Panc1 (cell line): ENCODE measurements around the gene C12orf57. TPM values are rescaled to one million over a fixed set of nuclear protein-coding genes. Genes with fewer than 3 reads are reported as not detected.

ENCODE experiments used
- ATAC-seq: fragments of 200-7000 bp; cut with Tn5 transposase; 2 replicates; pipeline ENCODE4 v1.9.1; 2020; ENCODE audit warnings: mild to moderate bottlenecking, moderate library complexity
- BruUV-seq: library from RNA; stranded (reverse); fragments of 400-500 nt; replicated peaks from 2 replicates; lab custom pipeline; 2021; lab: Mats Ljungman, UMichigan
- CTCF ChIA-PET: fragments of 300-600 bp; sonication (Branson Sonifier 250); formaldehyde crosslinking; loops from one replicate; lab custom pipeline; 2022; ENCODE audit warnings: antibody characterized with exemption; lab: Charles Lee
- POLR2A ChIA-PET: fragments of 300-600 bp; sonication (Branson Sonifier 250); formaldehyde crosslinking; loops from one replicate; lab custom pipeline; 2022; ENCODE audit warnings: antibody characterized with exemption; lab: Charles Lee
- DNase-seq: peaks from one replicate; pipeline ENCODE4 v3.0.0-alpha.2; 2010; ENCODE audit warnings: low read depth, low spot score
- H3K27ac ChIP-seq: 2 replicates; pipeline ENCODE4 v1.5.1; 2011; ENCODE audit warnings: mild to moderate bottlenecking, low read length, inconsistent platforms
- H3K27me3 ChIP-seq: fragments of 200-500 bp; sonication (Bioruptor generic); 2 replicates; pipeline ENCODE4 v1.6.0; 2014; ENCODE audit warnings: low read length, inconsistent platforms; ENCODE audit not compliant: control insufficient read depth, insufficient read depth
- H3K36me3 ChIP-seq: fragments of 200-500 bp; sonication (Bioruptor generic); 2 replicates; pipeline ENCODE4 v1.5.1; 2014; ENCODE audit warnings: inconsistent platforms, mild to moderate bottlenecking, low read length, moderate library complexity; ENCODE audit not compliant: control insufficient read depth, insufficient read depth
- H3K4me1 ChIP-seq: 2 replicates; pipeline ENCODE4 v1.5.1; 2011; ENCODE audit warnings: inconsistent platforms, mild to moderate bottlenecking, low read length, moderate library complexity; ENCODE audit not compliant: control insufficient read depth, insufficient read depth
- H3K4me3 ChIP-seq, 2 experiments: 2 replicates each; pipeline ENCODE4 v1.5.1; 2011 to 2012; ENCODE audit warnings: low read depth in 2 of 2, low read length in 2 of 2, mild to moderate bottlenecking in 2 of 2, inconsistent platforms in 1 of 2, moderate library complexity in 1 of 2
- H3K9me3 ChIP-seq: fragments of 200-500 bp; sonication (Bioruptor generic); 2 replicates; pipeline ENCODE4 v1.5.1; 2014; ENCODE audit warnings: low read depth, mild to moderate bottlenecking, inconsistent platforms, low read length, moderate library complexity; ENCODE audit not compliant: control insufficient read depth, insufficient read depth
- POLR2AphosphoS5 ChIP-seq: IDR thresholded peaks from 2 replicates; pipeline ENCODE4 v1.6.1; 2012; ENCODE audit warnings: mild to moderate bottlenecking, low read depth, low read length, moderate library complexity
- SIN3A ChIP-seq: IDR thresholded peaks from 2 replicates; pipeline ENCODE4 v1.6.1; 2012; ENCODE audit warnings: low read depth, mild to moderate bottlenecking, low read length, moderate library complexity, borderline replicate concordance; ENCODE audit not compliant: insufficient read depth
- TCF7L2 ChIP-seq: IDR thresholded peaks from 2 replicates; pipeline ENCODE4 v1.6.1; 2011; ENCODE audit warnings: mild to moderate bottlenecking, low read depth, low read length, inconsistent platforms
- in situ Hi-C: cut with HindIII; loops from 2 replicates; pipeline ENCODE4 v1.10.0; 2016; ENCODE audit warnings: low sequenced_read_pairs, low pct_unique_long_range_greater_than_20kb
- intact Hi-C: fragments of 100-400 bp; cut with micrococcal nuclease; formaldehyde crosslinking; loops from one replicate; pipeline ENCODE4 v1.10.0; 2022; ENCODE audit not compliant: unreplicated experiment
- total RNA-seq: library from RNA; stranded (reverse); gene quantifications from one replicate; pipeline ENCODE4 v1.2.1, GENCODE V29; 2021; ENCODE audit not compliant: unreplicated experiment
- TF ChIP-seq, protein P1 (sequence below): fragments of 450-650 bp; IDR thresholded peaks from 2 replicates; pipeline ENCODE4 v1.5.1; 2017; ENCODE audit warnings: mild to moderate bottlenecking
- TF ChIP-seq, protein P2 (sequence below), 2 experiments: IDR thresholded peaks; 2 replicates each; pipeline ENCODE4 v1.6.1; 2011 to 2012; ENCODE audit warnings: low read depth in 2 of 2, control low read depth in 1 of 2, low read length in 1 of 2, mild to moderate bottlenecking in 1 of 2, moderate library complexity in 1 of 2; ENCODE audit not compliant: insufficient read depth in 1 of 2

C12orf57 gene
- total RNA-seq, 1 experiment from 2014 or later: 126 TPM

DNA sequence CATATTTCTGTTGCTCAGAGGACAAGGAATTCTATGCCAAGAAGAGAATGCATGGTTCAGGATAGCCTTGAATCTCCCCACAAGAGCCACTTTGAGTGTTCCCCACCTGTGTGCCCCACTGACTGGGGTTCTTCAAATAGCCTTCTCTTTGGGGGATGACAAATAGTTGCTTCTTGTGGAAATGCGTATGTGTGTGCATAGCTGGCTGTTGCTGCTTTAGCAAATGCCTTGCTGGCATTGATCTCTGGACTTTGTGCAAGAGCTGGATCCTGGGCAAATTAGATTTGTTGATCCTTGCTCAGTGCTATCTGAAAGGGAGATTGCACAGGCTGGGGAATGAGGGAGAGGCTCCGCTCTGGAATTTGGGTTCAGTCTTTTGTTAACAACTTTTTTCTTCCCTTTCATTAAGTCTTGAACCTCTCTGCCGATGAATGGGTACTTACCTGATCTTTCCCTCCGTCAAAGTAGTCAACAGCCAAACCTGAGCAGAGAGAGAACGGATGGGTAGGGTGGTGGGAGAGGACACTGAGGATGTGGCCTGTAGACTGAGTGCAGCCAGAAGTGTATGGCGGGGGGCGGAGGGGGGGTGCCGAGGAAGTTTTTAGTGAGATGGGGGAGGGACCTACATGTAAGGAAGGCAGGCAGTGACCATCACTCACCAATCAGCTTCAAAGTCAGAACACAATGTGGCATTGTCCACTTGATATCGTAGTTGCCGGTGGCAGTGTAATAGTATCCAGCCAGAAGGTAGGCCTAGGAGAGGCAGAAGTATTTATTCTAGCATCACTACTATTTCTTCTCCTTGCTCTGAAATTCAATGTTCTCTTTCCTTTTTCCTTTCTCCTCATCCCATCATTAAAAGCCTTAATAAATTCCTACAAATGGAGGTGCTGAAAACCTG lies 37.6 kb downstream of the C12orf57 start:
- TF ChIP-seq, protein P1, sequence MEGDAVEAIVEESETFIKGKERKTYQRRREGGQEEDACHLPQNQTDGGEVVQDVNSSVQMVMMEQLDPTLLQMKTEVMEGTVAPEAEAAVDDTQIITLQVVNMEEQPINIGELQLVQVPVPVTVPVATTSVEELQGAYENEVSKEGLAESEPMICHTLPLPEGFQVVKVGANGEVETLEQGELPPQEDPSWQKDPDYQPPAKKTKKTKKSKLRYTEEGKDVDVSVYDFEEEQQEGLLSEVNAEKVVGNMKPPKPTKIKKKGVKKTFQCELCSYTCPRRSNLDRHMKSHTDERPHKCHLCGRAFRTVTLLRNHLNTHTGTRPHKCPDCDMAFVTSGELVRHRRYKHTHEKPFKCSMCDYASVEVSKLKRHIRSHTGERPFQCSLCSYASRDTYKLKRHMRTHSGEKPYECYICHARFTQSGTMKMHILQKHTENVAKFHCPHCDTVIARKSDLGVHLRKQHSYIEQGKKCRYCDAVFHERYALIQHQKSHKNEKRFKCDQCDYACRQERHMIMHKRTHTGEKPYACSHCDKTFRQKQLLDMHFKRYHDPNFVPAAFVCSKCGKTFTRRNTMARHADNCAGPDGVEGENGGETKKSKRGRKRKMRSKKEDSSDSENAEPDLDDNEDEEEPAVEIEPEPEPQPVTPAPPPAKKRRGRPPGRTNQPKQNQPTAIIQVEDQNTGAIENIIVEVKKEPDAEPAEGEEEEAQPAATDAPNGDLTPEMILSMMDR: no peak
- no peak for TF ChIP-seq SIN3A
- TF ChIP-seq TCF7L2: no peak
- TF ChIP-seq, protein P2, sequence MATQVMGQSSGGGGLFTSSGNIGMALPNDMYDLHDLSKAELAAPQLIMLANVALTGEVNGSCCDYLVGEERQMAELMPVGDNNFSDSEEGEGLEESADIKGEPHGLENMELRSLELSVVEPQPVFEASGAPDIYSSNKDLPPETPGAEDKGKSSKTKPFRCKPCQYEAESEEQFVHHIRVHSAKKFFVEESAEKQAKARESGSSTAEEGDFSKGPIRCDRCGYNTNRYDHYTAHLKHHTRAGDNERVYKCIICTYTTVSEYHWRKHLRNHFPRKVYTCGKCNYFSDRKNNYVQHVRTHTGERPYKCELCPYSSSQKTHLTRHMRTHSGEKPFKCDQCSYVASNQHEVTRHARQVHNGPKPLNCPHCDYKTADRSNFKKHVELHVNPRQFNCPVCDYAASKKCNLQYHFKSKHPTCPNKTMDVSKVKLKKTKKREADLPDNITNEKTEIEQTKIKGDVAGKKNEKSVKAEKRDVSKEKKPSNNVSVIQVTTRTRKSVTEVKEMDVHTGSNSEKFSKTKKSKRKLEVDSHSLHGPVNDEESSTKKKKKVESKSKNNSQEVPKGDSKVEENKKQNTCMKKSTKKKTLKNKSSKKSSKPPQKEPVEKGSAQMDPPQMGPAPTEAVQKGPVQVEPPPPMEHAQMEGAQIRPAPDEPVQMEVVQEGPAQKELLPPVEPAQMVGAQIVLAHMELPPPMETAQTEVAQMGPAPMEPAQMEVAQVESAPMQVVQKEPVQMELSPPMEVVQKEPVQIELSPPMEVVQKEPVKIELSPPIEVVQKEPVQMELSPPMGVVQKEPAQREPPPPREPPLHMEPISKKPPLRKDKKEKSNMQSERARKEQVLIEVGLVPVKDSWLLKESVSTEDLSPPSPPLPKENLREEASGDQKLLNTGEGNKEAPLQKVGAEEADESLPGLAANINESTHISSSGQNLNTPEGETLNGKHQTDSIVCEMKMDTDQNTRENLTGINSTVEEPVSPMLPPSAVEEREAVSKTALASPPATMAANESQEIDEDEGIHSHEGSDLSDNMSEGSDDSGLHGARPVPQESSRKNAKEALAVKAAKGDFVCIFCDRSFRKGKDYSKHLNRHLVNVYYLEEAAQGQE (IDR thresholded peaks at IDR 0.05; ENCODE audit: insufficient read depth in 1 of 2, low read depth in 2 of 2, low read length in 1 of 2): no peak
- no peak for TF ChIP-seq POLR2AphosphoS5
- ChIA-PET CTCF (no interaction called here), POLR2A (no interaction called here)
- Histone ChIP-seq H3K27ac (no peak overlapping the region), H3K36me3 (no peaks in the 10 kb centered on the region), H3K4me3 (no peak overlapping the region), H3K4me1 (no peaks in the 10 kb centered on the region), H3K27me3 (no peaks in the 10 kb centered on the region), H3K9me3 (no peaks in the 10 kb centered on the region)
- intact Hi-C loops (no loop called here), in situ Hi-C loops (no loop called here)
- BruUV-seq: no TSS peak
- no peak for DNase-seq
- no peak for ATAC-seq

DNA sequence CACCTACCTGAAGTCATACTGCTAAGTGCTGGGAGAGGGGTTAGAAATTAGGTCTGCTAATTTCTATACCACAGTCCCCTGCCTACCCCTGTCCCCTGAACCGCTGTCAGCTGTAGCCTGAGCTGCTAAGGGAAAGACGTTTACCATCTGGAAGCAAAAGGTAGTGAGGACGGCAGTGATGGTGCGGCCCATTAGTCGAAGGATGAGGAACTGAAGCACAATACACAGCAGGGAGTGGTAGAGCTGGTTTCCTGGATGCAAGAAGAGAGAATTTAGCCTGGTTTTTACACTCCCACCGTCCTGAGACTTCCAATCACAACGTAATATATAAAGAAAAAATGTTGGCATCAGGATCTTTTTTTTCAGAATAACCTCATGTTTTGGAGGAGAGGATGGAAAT lies 38.7 kb downstream of the C12orf57 start:
- ChIA-PET POLR2A (interaction anchor here (0.7 kb wide), 1 partner anchor 44 kb away, joined by 4 read pairs; no protein-coding TSS in a partner anchor), CTCF (no interaction called here)
- DNase-seq: no peak
- Histone ChIP-seq H3K27ac (no peak overlapping the region), H3K4me3 (no peak overlapping the region), H3K27me3 (no peaks in the 10 kb centered on the region), H3K36me3 (no peaks in the 10 kb centered on the region), H3K9me3 (no peaks in the 10 kb centered on the region), H3K4me1 (no peaks in the 10 kb centered on the region)
- no TSS peak for BruUV-seq
- intact Hi-C loops: no loop called here
- in situ Hi-C loops: no loop called here
- no peak for ATAC-seq
- no peak for TF ChIP-seq SIN3A
